ENCODE data around the gene ACBD4.

The ACBD4 gene

DNA sequence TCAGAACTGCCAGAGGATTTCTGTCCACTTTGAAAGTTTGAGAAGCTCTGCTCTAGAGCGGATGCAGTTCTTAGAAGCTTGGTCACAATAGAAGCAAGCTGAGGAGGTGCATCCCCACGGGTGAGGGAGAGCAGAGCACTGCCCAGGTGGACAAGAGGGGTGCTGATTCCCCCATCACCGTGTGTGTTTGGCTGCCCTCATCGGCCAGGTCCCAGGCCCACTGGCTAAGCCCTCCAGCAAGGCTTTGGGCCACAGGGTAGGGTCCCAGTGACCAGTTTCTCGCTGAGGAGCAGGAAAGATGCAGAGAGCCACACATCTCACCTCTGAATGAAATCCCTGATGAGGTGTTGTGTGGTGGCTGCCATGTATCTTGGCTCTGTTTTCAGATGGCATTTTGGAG lies 47.5 kb upstream of the ACBD4 start:
- Histone ChIP-seq H2AFZ (ENCODE audit: low read depth) (no peak overlapping the region), H3K27ac (no peak overlapping the region), H3K4me2 (no peak overlapping the region), H3K4me1 (ENCODE audit: low read depth, poor library complexity, severe bottlenecking) (no peaks in the 10 kb centered on the region), H4K20me1 (ENCODE audit: insufficient read depth) (no peaks in the 10 kb centered on the region), H3K36me3 (ENCODE audit: insufficient read depth) (peaks cover 13% of the 10 kb centered on the region; the same call in 1 of the 2 replicates), H3K9ac (no peak overlapping the region), H3K4me3 (IDR thresholded peaks at IDR 0.05; ENCODE audit: insufficient read depth, low read depth, low read length) (no peak overlapping the region), H3K79me2 (ENCODE audit: insufficient read depth, low read depth) (no peaks in the 10 kb centered on the region), H3K27me3 (ENCODE audit: insufficient read depth, low read depth) (no peaks in the 10 kb centered on the region)
- TF ChIP-seq CTCF (conservative IDR thresholded peaks at IDR 0.05; ENCODE audit: low read depth, low read length): no peak

DNA sequence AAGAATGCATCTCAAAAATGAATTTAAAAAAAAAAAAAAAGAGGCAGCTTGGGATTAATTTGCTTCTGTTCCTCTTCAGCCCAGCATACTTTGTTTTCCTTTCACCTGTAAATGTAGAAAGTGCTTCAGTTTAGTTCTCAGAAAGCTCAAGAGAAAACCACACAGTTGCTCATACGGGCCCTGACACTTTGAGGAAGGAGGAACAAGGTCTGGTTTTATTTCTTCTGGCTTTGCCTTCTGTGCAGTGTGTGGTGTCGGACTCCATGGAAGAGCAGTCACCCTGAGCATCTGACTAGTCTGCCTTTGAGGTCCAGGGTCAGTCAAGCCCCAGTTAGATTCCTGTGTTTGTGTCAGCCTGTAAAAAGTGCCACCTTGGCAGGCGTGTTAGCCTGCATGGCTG lies 46.7 kb upstream of the ACBD4 start:
- Histone ChIP-seq H2AFZ (ENCODE audit: low read depth) (no peak overlapping the region), H3K27ac (no peak overlapping the region), H3K4me1 (ENCODE audit: low read depth, poor library complexity, severe bottlenecking) (no peaks in the 10 kb centered on the region), H4K20me1 (ENCODE audit: insufficient read depth) (no peaks in the 10 kb centered on the region), H3K36me3 (ENCODE audit: insufficient read depth) (peaks cover 18% of the 10 kb centered on the region; the same call in 1 of the 2 replicates), H3K79me2 (ENCODE audit: insufficient read depth, low read depth) (no peaks in the 10 kb centered on the region), H3K4me3 (IDR thresholded peaks at IDR 0.05; ENCODE audit: insufficient read depth, low read depth, low read length) (no peak overlapping the region), H3K9ac (no peak overlapping the region), H3K27me3 (ENCODE audit: insufficient read depth, low read depth) (no peaks in the 10 kb centered on the region), H3K4me2 (no peak overlapping the region)
- TF ChIP-seq CTCF (conservative IDR thresholded peaks at IDR 0.05; ENCODE audit: low read depth, low read length): no peak

DNA sequence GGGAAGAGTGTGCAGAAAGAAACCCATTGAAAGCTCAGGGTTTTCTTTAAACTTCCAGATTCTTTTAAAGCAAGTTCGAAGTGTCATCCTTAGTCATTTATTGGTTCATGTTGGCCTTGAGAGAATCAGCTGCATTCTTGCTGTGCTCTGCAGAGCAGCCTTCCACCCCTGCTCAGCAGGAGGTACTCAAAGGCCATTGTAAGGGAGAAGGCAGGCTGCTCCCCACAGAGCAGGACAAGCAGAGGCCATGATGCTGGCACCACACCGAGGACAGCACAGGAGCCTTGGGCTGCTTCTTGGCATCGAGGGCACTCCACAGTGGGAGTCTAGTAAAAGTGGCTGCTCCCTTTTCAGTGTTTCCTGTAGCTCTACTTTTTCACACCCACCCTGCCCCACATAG lies 44.8 kb upstream of the ACBD4 start:
- no peak overlapping the region for H3K4me2 ChIP-seq
- no peak for TF ChIP-seq CTCF (conservative IDR thresholded peaks at IDR 0.05; ENCODE audit: low read depth, low read length)
- H3K27me3 ChIP-seq (ENCODE audit: insufficient read depth, low read depth): no peaks in the 10 kb centered on the region
- no peaks in the 10 kb centered on the region for H3K79me2 ChIP-seq (ENCODE audit: insufficient read depth, low read depth)
- H3K27ac ChIP-seq: no peak overlapping the region
- no peaks in the 10 kb centered on the region for H3K4me1 ChIP-seq (ENCODE audit: low read depth, poor library complexity, severe bottlenecking)
- H2AFZ ChIP-seq (ENCODE audit: low read depth): no peak overlapping the region
- H3K9ac ChIP-seq: no peak overlapping the region
- peaks cover 18% of the 10 kb centered on the region; the same call in 1 of the 2 replicates for H3K36me3 ChIP-seq (ENCODE audit: insufficient read depth)
- H3K4me3 ChIP-seq (IDR thresholded peaks at IDR 0.05; ENCODE audit: insufficient read depth, low read depth, low read length): no peak overlapping the region
- H4K20me1 ChIP-seq (ENCODE audit: insufficient read depth): no peaks in the 10 kb centered on the region

- no peak overlapping the region for H3K27ac ChIP-seq
- no peaks in the 10 kb centered on the region for H3K4me1 ChIP-seq (ENCODE audit: low read depth, poor library complexity, severe bottlenecking)
- no peak overlapping the region for H3K4me2 ChIP-seq
- no peak overlapping the region for H2AFZ ChIP-seq (ENCODE audit: low read depth)
- no peak overlapping the region for H3K4me3 ChIP-seq (IDR thresholded peaks at IDR 0.05; ENCODE audit: insufficient read depth, low read depth, low read length)
- H4K20me1 ChIP-seq (ENCODE audit: insufficient read depth): no peaks in the 10 kb centered on the region
- H3K79me2 ChIP-seq (ENCODE audit: insufficient read depth, low read depth): no peaks in the 10 kb centered on the region
- H3K9ac ChIP-seq: no peak overlapping the region
- H3K27me3 ChIP-seq (ENCODE audit: insufficient read depth, low read depth): no peaks in the 10 kb centered on the region
- TF ChIP-seq CTCF (conservative IDR thresholded peaks at IDR 0.05; ENCODE audit: low read depth, low read length): no peak
- H3K36me3 ChIP-seq (ENCODE audit: insufficient read depth): peaks cover 13% of the 10 kb centered on the region; the same call in 1 of the 2 replicates
Measured at GRCh38 chr17:45091778-45092425, 43.6 kb upstream of the ACBD4 start.

All from KMS-11 (cell line).